ENCODE results near the gene CTNNA1.

The CTNNA1 gene

GRCh38 chr5:138841531-138841930, 88.3 kb downstream of the CTNNA1 start (continued):
- no peak for TF ChIP-seq ZNF26 (tag by site-specific recombination; IDR thresholded peaks at IDR 0.05)

GRCh38 chr5:138843316-138844124, 90.3 kb downstream of the CTNNA1 start:
- ChIA-PET CTCF (no interaction called here), POLR2A (no interaction called here)
- Histone ChIP-seq H3K4me1 (ENCODE audit: control insufficient read depth, insufficient read depth, low read length) (peaks cover 18% of the 10 kb centered on the region), H3K9me3 (ENCODE audit: control insufficient read depth, insufficient read depth, low read depth, low read length) (no peaks in the 10 kb centered on the region), H3K4me3 (ENCODE audit: low read depth, low read length) (no peak overlapping the region), H3K27ac (ENCODE audit: extremely low read depth, low read depth, low read length) (no peak overlapping the region), H3K36me3 (ENCODE audit: control insufficient read depth in 2 of 2, insufficient read depth in 1 of 2, low read length in 2 of 2) (no peaks in the 10 kb centered on the region)
- TF ChIP-seq PRDM10 (tag by site-specific recombination; IDR thresholded peaks at IDR 0.05): no peak
- TF ChIP-seq REST (tag by site-specific recombination; IDR thresholded peaks at IDR 0.05): no peak
- TF ChIP-seq ZNF354C (tag by site-specific recombination; IDR thresholded peaks at IDR 0.05; ENCODE audit: borderline replicate concordance, low read depth): no peak
- no peak for TF ChIP-seq ZNF16 (tag by site-specific recombination; IDR thresholded peaks at IDR 0.05; ENCODE audit: low read depth)
- TF ChIP-seq ZBTB48 (tag by site-specific recombination; IDR thresholded peaks at IDR 0.05): no peak
- no peak for TF ChIP-seq ZNF785 (tag by site-specific recombination; IDR thresholded peaks at IDR 0.05)
- TF ChIP-seq ZNF629 (tag by site-specific recombination; IDR thresholded peaks at IDR 0.05): 0 out of 2 replicates have a peak, but pooled peaks have one; percentile 13
- TF ChIP-seq ZNF335 (tag by site-specific recombination; conservative IDR thresholded peaks at IDR 0.05): peak; percentile 47; the same call in 1 of the 2 replicates

GRCh38 chr5:138844125-138844461, 90.9 kb downstream of the CTNNA1 start:
- no peaks in the 10 kb centered on the region for H3K9me3 ChIP-seq (ENCODE audit: control insufficient read depth, insufficient read depth, low read depth, low read length)
- POLR2A ChIA-PET: no interaction called here
- peaks cover 18% of the 10 kb centered on the region for H3K4me1 ChIP-seq (ENCODE audit: control insufficient read depth, insufficient read depth, low read length)
- H3K27ac ChIP-seq (ENCODE audit: extremely low read depth, low read depth, low read length): no peak overlapping the region
- no peaks in the 10 kb centered on the region for H3K36me3 ChIP-seq (ENCODE audit: control insufficient read depth in 2 of 2, insufficient read depth in 1 of 2, low read length in 2 of 2)
- H3K4me3 ChIP-seq (ENCODE audit: low read depth, low read length): no peak overlapping the region
- CTCF ChIA-PET: no interaction called here
- TF ChIP-seq GLIS2 (tag by site-specific recombination; IDR thresholded peaks at IDR 0.05) (no peak), GFI1B (tag by site-specific recombination; IDR thresholded peaks at IDR 0.05) (no peak), ZNF571 (tag by site-specific recombination; IDR thresholded peaks at IDR 0.05) (no peak), MEIS1 (CRISPR knock-in tag; IDR thresholded peaks at IDR 0.05; ENCODE audit: borderline replicate concordance) (no peak), ZNF830 (tag by site-specific recombination; IDR thresholded peaks at IDR 0.05; ENCODE audit: low read depth) (no peak), ZNF37A (tag by site-specific recombination; IDR thresholded peaks at IDR 0.05) (no peak), ZBTB7A (tag by site-specific recombination; IDR thresholded peaks at IDR 0.05; ENCODE audit: low read depth) (no peak), ZNF585B (tag by site-specific recombination; IDR thresholded peaks at IDR 0.05) (no peak), ZBTB21 (tag by site-specific recombination; IDR thresholded peaks at IDR 0.05) (no peak), ZNF626 (tag by site-specific recombination; IDR thresholded peaks at IDR 0.05) (no peak), ZNF692 (tag by site-specific recombination; IDR thresholded peaks at IDR 0.05) (no peak), GLI2 (tag by site-specific recombination; IDR thresholded peaks at IDR 0.05; ENCODE audit: borderline replicate concordance, low read depth) (no peak)

Measured in HEK293 (cell line).